ENCODE measurements around the gene TP53I11. TPM values are rescaled to one million over a fixed set of nuclear protein-coding genes. Genes with fewer than 3 reads are reported as not detected.

Gene TP53I11
- total RNA-seq, 1 experiment from 2014 or later, result 42.4 TPM

DNA sequence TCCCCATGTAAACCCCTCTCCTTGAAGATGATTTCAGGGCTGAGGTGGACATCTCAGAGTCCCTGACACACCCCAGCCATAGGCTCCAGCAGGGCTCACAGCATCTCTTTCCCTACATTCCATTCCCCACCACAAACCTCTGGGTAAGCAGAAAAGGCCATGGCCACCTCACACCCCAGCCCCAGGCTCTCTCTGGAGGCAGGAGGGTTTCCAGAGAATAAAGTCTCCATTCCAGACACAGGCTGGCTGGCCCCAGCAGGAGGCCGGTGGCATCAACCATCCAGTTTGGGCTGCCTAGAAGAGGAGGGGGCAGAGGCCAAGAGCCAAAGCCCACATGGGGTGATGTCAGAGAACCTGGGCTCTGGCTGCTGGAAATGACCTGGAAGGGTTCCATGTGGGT, 61.4 kb downstream of the TP53I11 start:
- no peaks in the 10 kb centered on the region for H3K27me3 Mint-ChIP-seq (ENCODE audit: low read depth)
- TF ChIP-seq ZNF219 (CRISPR knock-in tag; IDR thresholded peaks at IDR 0.05; ENCODE audit: borderline replicate concordance) (no peak), MLX (CRISPR knock-in tag; IDR thresholded peaks at IDR 0.05) (no peak), E2F4 (CRISPR knock-in tag; IDR thresholded peaks at IDR 0.05; ENCODE audit: borderline replicate concordance, low read depth) (no peak), ESRRA (CRISPR knock-in tag; IDR thresholded peaks at IDR 0.05; ENCODE audit: borderline replicate concordance) (no peak), JAZF1 (CRISPR knock-in tag; IDR thresholded peaks at IDR 0.05) (no peak), NR1H2 (CRISPR knock-in tag; IDR thresholded peaks at IDR 0.05) (no peak), GTF2I (CRISPR knock-in tag; conservative IDR thresholded peaks at IDR 0.05) (no peak), KAT7 (CRISPR knock-in tag; IDR thresholded peaks at IDR 0.05; ENCODE audit: borderline replicate concordance) (no peak), SOX15 (CRISPR knock-in tag; IDR thresholded peaks at IDR 0.05) (no peak), TP53 (CRISPR knock-in tag; IDR thresholded peaks at IDR 0.05) (no peak), ATF1 (CRISPR knock-in tag; IDR thresholded peaks at IDR 0.05) (no peak), MAX (CRISPR knock-in tag; IDR thresholded peaks at IDR 0.05) (no peak)
- TF ChIP-seq, protein P1, sequence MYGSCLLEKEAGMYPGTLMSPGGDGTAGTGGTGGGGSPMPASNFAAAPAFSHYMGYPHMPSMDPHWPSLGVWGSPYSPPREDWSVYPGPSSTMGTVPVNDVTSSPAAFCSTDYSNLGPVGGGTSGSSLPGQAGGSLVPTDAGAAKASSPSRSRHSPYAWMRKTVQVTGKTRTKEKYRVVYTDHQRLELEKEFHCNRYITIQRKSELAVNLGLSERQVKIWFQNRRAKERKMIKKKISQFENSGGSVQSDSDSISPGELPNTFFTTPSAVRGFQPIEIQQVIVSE (CRISPR knock-in tag; IDR thresholded peaks at IDR 0.05; ENCODE audit: borderline replicate concordance), result no peak
- DNase-seq (ENCODE audit: low spot score), result no peak

DNA sequence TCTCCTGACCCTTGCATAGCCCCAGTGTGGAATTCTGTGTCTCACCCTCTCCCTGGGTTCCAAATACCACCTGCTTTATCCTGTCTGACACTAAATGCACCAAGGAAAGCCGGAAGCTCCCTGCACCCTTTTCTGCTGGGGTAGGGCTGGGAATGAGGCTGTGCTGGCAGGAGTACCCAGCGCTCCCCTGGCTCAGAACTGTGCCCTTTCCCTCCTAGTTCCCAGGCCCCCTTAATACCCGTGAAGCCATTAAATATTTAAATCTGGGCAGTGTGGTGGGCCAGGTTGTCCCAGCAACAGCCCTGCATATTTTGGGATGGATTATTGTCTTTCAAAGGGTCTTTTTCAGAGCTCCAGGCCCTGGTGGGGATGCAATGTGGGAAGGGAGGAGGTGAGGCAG, 63.0 kb downstream of the TP53I11 start:
- peaks cover 55% of the 10 kb centered on the region for H3K4me1 Mint-ChIP-seq
- no peak for DNase-seq (ENCODE audit: low spot score)
- no peak overlapping the region for H3K27ac Mint-ChIP-seq
- ATAC-seq, result peak; percentile 68
- POLR2A ChIA-PET, result interaction anchor here (0.6 kb wide), 1 partner anchor 81 kb away, joined by 6 read pairs; no protein-coding TSS in a partner anchor
- CTCF ChIA-PET, result interaction anchor here (0.6 to 2.8 kb wide), 9 partner anchors 19 to 270 kb away, joined by 3 to 11 read pairs (median 4); partner anchors contain the start of gene TSPAN18
- H3K4me3 Mint-ChIP-seq, result no peak overlapping the region; the same call in 1 of the 2 replicates
- H3K27me3 Mint-ChIP-seq (ENCODE audit: low read depth), result no peaks in the 10 kb centered on the region
- no peaks in the 10 kb centered on the region for H3K36me3 Mint-ChIP-seq
- H3K9me3 Mint-ChIP-seq, result no peaks in the 10 kb centered on the region
- TF ChIP-seq, protein P2, sequence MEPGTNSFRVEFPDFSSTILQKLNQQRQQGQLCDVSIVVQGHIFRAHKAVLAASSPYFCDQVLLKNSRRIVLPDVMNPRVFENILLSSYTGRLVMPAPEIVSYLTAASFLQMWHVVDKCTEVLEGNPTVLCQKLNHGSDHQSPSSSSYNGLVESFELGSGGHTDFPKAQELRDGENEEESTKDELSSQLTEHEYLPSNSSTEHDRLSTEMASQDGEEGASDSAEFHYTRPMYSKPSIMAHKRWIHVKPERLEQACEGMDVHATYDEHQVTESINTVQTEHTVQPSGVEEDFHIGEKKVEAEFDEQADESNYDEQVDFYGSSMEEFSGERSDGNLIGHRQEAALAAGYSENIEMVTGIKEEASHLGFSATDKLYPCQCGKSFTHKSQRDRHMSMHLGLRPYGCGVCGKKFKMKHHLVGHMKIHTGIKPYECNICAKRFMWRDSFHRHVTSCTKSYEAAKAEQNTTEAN (CRISPR knock-in tag; IDR thresholded peaks at IDR 0.05), result no peak
- TF ChIP-seq USF2 (CRISPR knock-in tag; IDR thresholded peaks at IDR 0.05) (no peak), KAT7 (CRISPR knock-in tag; IDR thresholded peaks at IDR 0.05; ENCODE audit: borderline replicate concordance) (no peak), ZSCAN18 (CRISPR knock-in tag; IDR thresholded peaks at IDR 0.05) (no peak), MLX (CRISPR knock-in tag; IDR thresholded peaks at IDR 0.05) (no peak), NFE2L1 (CRISPR knock-in tag; IDR thresholded peaks at IDR 0.05) (no peak), MAX (CRISPR knock-in tag; IDR thresholded peaks at IDR 0.05) (no peak), ZNF423 (CRISPR knock-in tag; IDR thresholded peaks at IDR 0.05) (no peak), ZNF671 (CRISPR knock-in tag; IDR thresholded peaks at IDR 0.05) (no peak), NFATC4 (CRISPR knock-in tag; IDR thresholded peaks at IDR 0.05) (no peak)
- TF ChIP-seq, protein P3, sequence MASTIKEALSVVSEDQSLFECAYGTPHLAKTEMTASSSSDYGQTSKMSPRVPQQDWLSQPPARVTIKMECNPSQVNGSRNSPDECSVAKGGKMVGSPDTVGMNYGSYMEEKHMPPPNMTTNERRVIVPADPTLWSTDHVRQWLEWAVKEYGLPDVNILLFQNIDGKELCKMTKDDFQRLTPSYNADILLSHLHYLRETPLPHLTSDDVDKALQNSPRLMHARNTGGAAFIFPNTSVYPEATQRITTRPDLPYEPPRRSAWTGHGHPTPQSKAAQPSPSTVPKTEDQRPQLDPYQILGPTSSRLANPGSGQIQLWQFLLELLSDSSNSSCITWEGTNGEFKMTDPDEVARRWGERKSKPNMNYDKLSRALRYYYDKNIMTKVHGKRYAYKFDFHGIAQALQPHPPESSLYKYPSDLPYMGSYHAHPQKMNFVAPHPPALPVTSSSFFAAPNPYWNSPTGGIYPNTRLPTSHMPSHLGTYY (CRISPR knock-in tag; IDR thresholded peaks at IDR 0.05), result no peak
- TF ChIP-seq, protein P4, sequence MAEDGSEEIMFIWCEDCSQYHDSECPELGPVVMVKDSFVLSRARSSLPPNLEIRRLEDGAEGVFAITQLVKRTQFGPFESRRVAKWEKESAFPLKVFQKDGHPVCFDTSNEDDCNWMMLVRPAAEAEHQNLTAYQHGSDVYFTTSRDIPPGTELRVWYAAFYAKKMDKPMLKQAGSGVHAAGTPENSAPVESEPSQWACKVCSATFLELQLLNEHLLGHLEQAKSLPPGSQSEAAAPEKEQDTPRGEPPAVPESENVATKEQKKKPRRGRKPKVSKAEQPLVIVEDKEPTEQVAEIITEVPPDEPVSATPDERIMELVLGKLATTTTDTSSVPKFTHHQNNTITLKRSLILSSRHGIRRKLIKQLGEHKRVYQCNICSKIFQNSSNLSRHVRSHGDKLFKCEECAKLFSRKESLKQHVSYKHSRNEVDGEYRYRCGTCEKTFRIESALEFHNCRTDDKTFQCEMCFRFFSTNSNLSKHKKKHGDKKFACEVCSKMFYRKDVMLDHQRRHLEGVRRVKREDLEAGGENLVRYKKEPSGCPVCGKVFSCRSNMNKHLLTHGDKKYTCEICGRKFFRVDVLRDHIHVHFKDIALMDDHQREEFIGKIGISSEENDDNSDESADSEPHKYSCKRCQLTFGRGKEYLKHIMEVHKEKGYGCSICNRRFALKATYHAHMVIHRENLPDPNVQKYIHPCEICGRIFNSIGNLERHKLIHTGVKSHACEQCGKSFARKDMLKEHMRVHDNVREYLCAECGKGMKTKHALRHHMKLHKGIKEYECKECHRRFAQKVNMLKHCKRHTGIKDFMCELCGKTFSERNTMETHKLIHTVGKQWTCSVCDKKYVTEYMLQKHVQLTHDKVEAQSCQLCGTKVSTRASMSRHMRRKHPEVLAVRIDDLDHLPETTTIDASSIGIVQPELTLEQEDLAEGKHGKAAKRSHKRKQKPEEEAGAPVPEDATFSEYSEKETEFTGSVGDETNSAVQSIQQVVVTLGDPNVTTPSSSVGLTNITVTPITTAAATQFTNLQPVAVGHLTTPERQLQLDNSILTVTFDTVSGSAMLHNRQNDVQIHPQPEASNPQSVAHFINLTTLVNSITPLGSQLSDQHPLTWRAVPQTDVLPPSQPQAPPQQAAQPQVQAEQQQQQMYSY (CRISPR knock-in tag; IDR thresholded peaks at IDR 0.05), result no peak

More for the DNA sequence above, 61.4 kb downstream of the TP53I11 start:
- no peak for ATAC-seq
- no peak overlapping the region for H3K4me3 Mint-ChIP-seq
- no peaks in the 10 kb centered on the region for H3K36me3 Mint-ChIP-seq
- ChIA-PET CTCF (no interaction called here), POLR2A (no interaction called here)
- peaks cover 70% of the 10 kb centered on the region for H3K4me1 Mint-ChIP-seq
- H3K27ac Mint-ChIP-seq, result no peak overlapping the region
- no peaks in the 10 kb centered on the region for H3K9me3 Mint-ChIP-seq
